Ascending aorta (tissue), 2 donors: ENCODE measurements around the gene MITF. TPM values are rescaled to one million over a fixed set of nuclear protein-coding genes. Genes with fewer than 3 reads are reported as not detected.

Source experiments
- DNase-seq, 2 donors: peaks; one replicate each; pipeline ENCODE4 v3.0.0-alpha.2; 2019; ENCODE audit warnings: low spot score in 2 of 2
- H3K27ac ChIP-seq, 2 donors: fragments of 200-600 bp; sonication (generic); one replicate each; pipeline ENCODE4 v1.5.1; 2016 to 2017; ENCODE audit warnings: mild to moderate bottlenecking in 1 of 2
- H3K27me3 ChIP-seq: fragments of 200-600 bp; sonication (generic); one replicate; pipeline ENCODE4 v1.5.1; 2017
- H3K36me3 ChIP-seq, 2 donors: fragments of 200-600 bp; sonication (generic); one replicate each; pipeline ENCODE4 v1.5.1; 2016
- H3K4me1 ChIP-seq, 2 donors: fragments of 200-600 bp; sonication (generic); one replicate each; pipeline ENCODE4 v1.5.1; 2016 to 2017; ENCODE audit warnings: mild to moderate bottlenecking in 1 of 2
- H3K4me3 ChIP-seq, 2 donors: fragments of 200-600 bp; sonication (generic); one replicate each; pipeline ENCODE4 v1.5.1; 2016 to 2017; ENCODE audit warnings: mild to moderate bottlenecking in 1 of 2
- H3K9me3 ChIP-seq, 2 donors: fragments of 200-600 bp; sonication (generic); one replicate each; pipeline ENCODE4 v1.5.1; 2016
- CTCF ChIP-seq, 3 experiments: fragments of 200-600 bp in 2 of 3; fragments of 450-650 bp in 1 of 3; sonication (generic) in 2 of 3; IDR thresholded peaks; one replicate each; pipeline ENCODE4 v1.5.1; 2016 to 2019; ENCODE audit warnings: antibody characterized with exemption in 3 of 3, mild to moderate bottlenecking in 1 of 3, moderate library complexity in 1 of 3
- intact Hi-C: fragments of 100-400 bp; cut with DNase I; formaldehyde crosslinking; loops from one replicate; pipeline ENCODE4 v1.15.1; 2023
- total RNA-seq: library from RNA; depleted of rRNA; stranded (reverse); fragments of >200 nt; gene quantifications from one replicate; pipeline ENCODE4 v1.1.0, GENCODE V29; 2016

The MITF gene
- total RNA-seq, 1 donor from 2014 or later = 27.4 TPM

DNA sequence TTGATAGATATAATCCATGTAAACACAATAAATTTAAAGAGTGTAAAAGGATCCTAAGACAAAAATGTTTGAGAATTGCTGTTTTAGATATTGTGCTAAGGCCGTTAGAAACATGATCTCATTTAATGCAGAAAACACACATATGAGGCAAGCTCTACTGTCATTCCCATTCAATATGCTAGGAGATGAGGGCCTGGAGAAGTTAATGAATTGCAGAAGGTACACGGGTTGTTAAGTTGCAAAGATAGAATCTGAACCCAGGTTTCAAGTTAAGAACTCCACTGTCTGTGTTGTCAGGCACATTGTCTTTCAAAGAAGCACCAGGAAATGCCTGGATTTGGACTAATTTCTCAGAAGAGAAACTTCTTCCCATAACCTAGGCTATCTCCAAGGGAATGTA is 195.1 kb downstream of the MITF start:
- Histone ChIP-seq H3K27ac (no peak overlapping the region), H3K9me3 (no peaks in the 10 kb centered on the region), H3K4me3 (no peak overlapping the region), H3K27me3 (no peaks in the 10 kb centered on the region), H3K36me3 (peaks cover 0 to 4% of the 10 kb centered on the region in 2 donors), H3K4me1 (no peaks in the 10 kb centered on the region)
- TF ChIP-seq CTCF (IDR thresholded peaks at IDR 0.05) = no peak
- intact Hi-C loops = no loop called here
- no peak for DNase-seq

GRCh38 chr3:69936266-69936665 is 197.0 kb downstream of the MITF start:
- no peak for DNase-seq
- Histone ChIP-seq H3K4me3 (no peak overlapping the region), H3K36me3 (peaks cover 0 to 4% of the 10 kb centered on the region in 2 donors), H3K27me3 (no peaks in the 10 kb centered on the region), H3K27ac (no peak overlapping the region), H3K9me3 (no peaks in the 10 kb centered on the region), H3K4me1 (no peaks in the 10 kb centered on the region)
- intact Hi-C loops = no loop called here
- TF ChIP-seq CTCF (IDR thresholded peaks at IDR 0.05) = no peak

DNA sequence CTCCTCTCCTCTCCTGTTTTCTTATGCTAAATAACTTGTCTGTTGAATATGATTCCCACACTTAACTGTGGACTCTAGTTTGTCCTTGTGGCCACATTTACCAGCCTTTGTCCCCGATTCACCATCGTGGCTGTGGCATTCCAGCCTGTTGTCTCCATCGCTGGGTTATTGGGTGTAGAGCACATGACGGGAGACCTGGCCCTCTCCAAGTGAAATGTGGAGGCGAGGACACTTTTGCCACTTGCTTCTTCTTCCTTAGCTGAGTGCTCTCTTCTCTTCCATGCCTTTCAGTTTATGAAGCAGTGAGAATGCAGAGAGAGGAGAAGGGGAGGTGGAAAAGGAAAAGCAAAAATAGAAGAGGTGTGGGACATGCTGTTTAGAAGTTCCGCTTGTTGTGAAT is 198.8 kb downstream of the MITF start:
- no peak overlapping the region for H3K27ac ChIP-seq
- intact Hi-C loops = no loop called here
- no peaks in the 10 kb centered on the region for H3K4me1 ChIP-seq
- H3K9me3 ChIP-seq = no peaks in the 10 kb centered on the region
- DNase-seq = no peak
- H3K27me3 ChIP-seq = no peaks in the 10 kb centered on the region
- H3K36me3 ChIP-seq = peaks cover 0 to 8% of the 10 kb centered on the region in 2 donors
- no peak for TF ChIP-seq CTCF (IDR thresholded peaks at IDR 0.05)
- H3K4me3 ChIP-seq = no peak overlapping the region

DNA sequence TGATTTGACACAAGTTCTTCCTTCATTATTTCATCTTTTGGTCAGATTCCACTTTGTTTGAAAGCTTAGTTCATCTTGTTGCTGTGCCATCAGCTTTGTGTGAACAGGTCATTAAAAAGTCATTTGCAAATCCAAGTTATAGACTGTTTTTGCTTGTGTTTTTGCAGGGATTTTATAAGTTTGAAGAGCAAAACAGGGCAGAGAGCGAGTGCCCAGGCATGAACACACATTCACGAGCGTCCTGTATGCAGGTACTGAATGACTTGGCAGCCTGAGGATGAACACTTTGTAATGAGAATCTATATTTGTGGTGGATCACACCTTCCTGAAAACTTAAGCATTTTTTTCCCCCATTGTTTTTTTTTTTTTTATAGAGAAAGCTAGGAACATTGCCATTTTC is 199.7 kb downstream of the MITF start:
- intact Hi-C loops = no loop called here
- Histone ChIP-seq H3K9me3 (no peaks in the 10 kb centered on the region), H3K36me3 (peaks cover 0 to 8% of the 10 kb centered on the region in 2 donors), H3K4me1 (no peaks in the 10 kb centered on the region), H3K27me3 (no peaks in the 10 kb centered on the region), H3K27ac (no peak overlapping the region), H3K4me3 (no peak overlapping the region)
- no peak for TF ChIP-seq CTCF (IDR thresholded peaks at IDR 0.05)
- DNase-seq = no peak

DNA sequence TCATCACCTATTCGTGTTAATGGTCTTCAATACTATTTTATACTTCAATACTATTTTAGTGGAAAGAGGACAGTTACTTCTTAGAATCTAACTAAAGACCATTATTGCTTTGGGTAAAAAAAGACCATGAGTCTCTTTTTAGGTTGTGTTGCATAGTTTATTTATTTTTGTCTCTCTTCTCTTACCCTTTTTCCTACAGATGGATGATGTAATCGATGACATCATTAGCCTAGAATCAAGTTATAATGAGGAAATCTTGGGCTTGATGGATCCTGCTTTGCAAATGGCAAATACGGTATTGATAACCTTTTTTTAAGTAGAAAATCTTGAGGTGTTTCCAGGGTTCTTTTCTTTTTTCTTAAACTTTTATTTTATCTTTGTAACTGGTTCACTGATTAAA is 201.8 kb downstream of the MITF start:
- H3K9me3 ChIP-seq = no peaks in the 10 kb centered on the region
- TF ChIP-seq CTCF (IDR thresholded peaks at IDR 0.05) = no peak
- no peak overlapping the region for H3K4me3 ChIP-seq
- no peak overlapping the region for H3K27ac ChIP-seq
- H3K4me1 ChIP-seq = no peaks in the 10 kb centered on the region
- H3K36me3 ChIP-seq = peaks cover 0 to 8% of the 10 kb centered on the region in 2 donors
- intact Hi-C loops = loop anchor here (10.0 kb wide), 1 partner anchor 776 kb away; no protein-coding TSS in a partner anchor
- no peaks in the 10 kb centered on the region for H3K27me3 ChIP-seq
- no peak for DNase-seq
